A549 (cell line): ENCODE results near the gene CWC25. TPM values are rescaled to one million over a fixed set of nuclear protein-coding genes. Genes with fewer than 3 reads are reported as not detected.

Experiments used
- ATAC-seq, 2 experiments: fragments of 200-7000 bp in 1 of 2; fragments of >200 bp in 1 of 2; cut with Nextera tagmentation in 1 of 2; cut with Tn5 transposase in 1 of 2; 3 replicates each; pipeline versions ENCODE4 v1.8.0 to v1.9.1; 2018 to 2020; ENCODE audit warnings: mild to moderate bottlenecking in 1 of 2, moderate library complexity in 1 of 2
- CTCF ChIA-PET: fragments of 300-600 bp; sonication (Branson Sonifier 250); formaldehyde crosslinking; extraction: SDS; loops from one replicate; lab custom pipeline; 2021; ENCODE audit warnings: antibody characterized with exemption, inconsistent platforms; lab: Yijun Ruan, JAX
- POLR2A ChIA-PET: fragments of 350-600 bp; formaldehyde crosslinking; extraction: SDS; loops from one replicate; lab custom pipeline; 2021; ENCODE audit warnings: antibody characterized with exemption, inconsistent platforms; lab: Yijun Ruan, JAX
- DNase-seq, 2 experiments: peaks; one replicate each; pipeline versions ENCODE4 v3.0.0 to v3.0.0-alpha.2; 2011 to 2016; ENCODE audit warnings: low read depth in 1 of 2, low spot score in 1 of 2
- FAIRE-seq: peaks from 2 replicates; lab custom pipeline; 2011; peaks lifted over from hg19 to GRCh38; lab: Jason Lieb, UNC
- H3K27ac ChIP-seq, 2 experiments: fragments of >200 bp; sonication (Bioruptor Twin); formaldehyde crosslinking; 3 replicates each; pipeline ENCODE4 v1.5.1; 2016 to 2017
- H3K4me1 ChIP-seq: fragments of >200 bp; sonication (Bioruptor Twin); formaldehyde crosslinking; 3 replicates; pipeline ENCODE4 v1.6.1; 2016
- H3K4me2 ChIP-seq: fragments of >200 bp; sonication (Bioruptor Twin); formaldehyde crosslinking; 3 replicates; pipeline ENCODE4 v1.6.1; 2016
- H3K4me3 ChIP-seq: fragments of >200 bp; sonication (Bioruptor Twin); formaldehyde crosslinking; 3 replicates; pipeline ENCODE4 v1.5.1; 2016
- H3K9me3 ChIP-seq: fragments of >200 bp; sonication (Bioruptor Twin); formaldehyde crosslinking; 3 replicates; pipeline ENCODE4 v1.6.1; 2016
- BCL3 ChIP-seq: fragments of >200 bp; sonication (Bioruptor Twin); formaldehyde crosslinking; IDR thresholded peaks from 3 replicates; pipeline ENCODE4 v1.6.1; 2016
- CBX2 ChIP-seq: fragments of 200-600 bp; sonication (generic); IDR thresholded peaks from 2 replicates; pipeline ENCODE4 v1.6.1; 2016; ENCODE audit warnings: low read depth, mild to moderate bottlenecking, borderline replicate concordance
- CBX8 ChIP-seq: fragments of 200-600 bp; sonication (generic); IDR thresholded peaks from 2 replicates; pipeline ENCODE4 v1.6.1; 2016
- CEBPB ChIP-seq, 2 experiments: fragments of >200 bp in 1 of 2; sonication (Bioruptor Twin) in 1 of 2; formaldehyde crosslinking in 1 of 2; IDR thresholded peaks; 2 replicates each; pipeline ENCODE4 v1.6.1; 2012 to 2016
- CHD4 ChIP-seq: fragments of 200-600 bp; sonication (generic); IDR thresholded peaks from 2 replicates; pipeline ENCODE4 v1.6.1; 2016; ENCODE audit warnings: antibody characterized with exemption, mild to moderate bottlenecking, borderline replicate concordance
- CTCF ChIP-seq: fragments of >200 bp; sonication (Bioruptor Twin); formaldehyde crosslinking; IDR thresholded peaks from 3 replicates; pipeline ENCODE4 v1.5.1; 2016
- E2F6 ChIP-seq: IDR thresholded peaks from 2 replicates; pipeline ENCODE4 v1.6.1; 2012; ENCODE audit warnings: low read depth, borderline replicate concordance
- EHF ChIP-seq: fragments of 250-450 bp; sonication (Bioruptor Pico); IDR thresholded peaks from 2 replicates; pipeline ENCODE4 v1.5.0; 2020; ENCODE audit warnings: mild to moderate bottlenecking
- EHMT2 ChIP-seq: fragments of 200-600 bp; sonication (generic); IDR thresholded peaks from 2 replicates; pipeline ENCODE4 v1.6.1; 2016; ENCODE audit warnings: antibody characterized with exemption, low read depth, mild to moderate bottlenecking, moderate library complexity
- ELK1 ChIP-seq: fragments of 150-350 bp; IDR thresholded peaks from 2 replicates; pipeline ENCODE4 v1.6.1; 2014; ENCODE audit warnings: low read depth, mild to moderate bottlenecking, low read length
- FOSL2 ChIP-seq, 2 experiments: fragments of 450-650 bp in 1 of 2; fragments of >200 bp in 1 of 2; sonication (Bioruptor Twin) in 1 of 2; formaldehyde crosslinking; IDR thresholded peaks; 2 replicates each; pipeline versions ENCODE4 v1.5.0 to v1.6.1; 2016 to 2020; ENCODE audit warnings: mild to moderate bottlenecking in 1 of 2, moderate library complexity in 1 of 2
- HES2 ChIP-seq: fragments of >200 bp; sonication (Bioruptor Twin); formaldehyde crosslinking; IDR thresholded peaks from 2 replicates; pipeline ENCODE4 v1.6.1; 2016
- HMGXB4 ChIP-seq: fragments of 250-450 bp; sonication (Bioruptor Pico); IDR thresholded peaks from 2 replicates; pipeline ENCODE4 v1.5.0; 2021; ENCODE audit warnings: mild to moderate bottlenecking, moderate library complexity, borderline replicate concordance
- HOXB5 ChIP-seq: fragments of 250-450 bp; sonication (Bioruptor Pico); IDR thresholded peaks from 2 replicates; pipeline ENCODE4 v1.5.0; 2020; ENCODE audit warnings: mild to moderate bottlenecking, moderate library complexity
- JUNB ChIP-seq: fragments of >200 bp; sonication (Bioruptor Twin); formaldehyde crosslinking; IDR thresholded peaks from 2 replicates; pipeline ENCODE4 v1.6.1; 2016
- MAFK ChIP-seq: fragments of 450-650 bp; IDR thresholded peaks from 2 replicates; pipeline ENCODE4 v1.6.1; 2014; ENCODE audit not compliant: partially characterized antibody
- MAX ChIP-seq: IDR thresholded peaks from 2 replicates; pipeline ENCODE4 v1.6.1; 2012
- RAD21 ChIP-seq, 2 experiments: fragments of >200 bp in 1 of 2; sonication (Bioruptor Twin) in 1 of 2; formaldehyde crosslinking in 1 of 2; IDR thresholded peaks in 1 of 2; conservative IDR thresholded peaks in 1 of 2; 2 replicates in 1 of 2; 3 replicates in 1 of 2; pipeline ENCODE4 v1.6.1; 2012 to 2018; ENCODE audit warnings: inconsistent platforms in 1 of 2
- RARB ChIP-seq: fragments of 250-450 bp; sonication (Bioruptor Pico); IDR thresholded peaks from 2 replicates; pipeline ENCODE4 v1.8.0; 2021; ENCODE audit warnings: mild to moderate bottlenecking, moderate library complexity
- RCOR1 ChIP-seq: fragments of 150-350 bp; IDR thresholded peaks from 2 replicates; pipeline ENCODE4 v1.6.1; 2014; ENCODE audit warnings: antibody characterized with exemption, low read length, low read depth
- RNF2 ChIP-seq: fragments of 200-600 bp; sonication (generic); IDR thresholded peaks from 2 replicates; pipeline ENCODE4 v1.6.1; 2016; ENCODE audit warnings: low read depth, mild to moderate bottlenecking, antibody characterized with exemption, moderate library complexity, borderline replicate concordance
- TP53 ChIP-seq: fragments of 250-450 bp; sonication (Bioruptor Pico); IDR thresholded peaks from 2 replicates; pipeline ENCODE4 v1.5.0; 2021; ENCODE audit warnings: mild to moderate bottlenecking, moderate library complexity
- ZSCAN20 ChIP-seq: fragments of 250-450 bp; sonication (Bioruptor Pico); IDR thresholded peaks from 2 replicates; pipeline ENCODE4 v1.8.0; 2022; ENCODE audit warnings: mild to moderate bottlenecking, moderate library complexity
- WGBS: methylation state at CpG from one replicate; pipeline ENCODE4 v1.1.6; 2017; ENCODE audit errors: missing lambda C conversion rate; 5-methylcytosine and 5-hydroxymethylcytosine counted together
- polyA plus RNA-seq, 4 experiments: library from polyadenylated mRNA; depleted of rRNA in 3 of 4; stranded (reverse); fragments of >200 nt; fragmentation: RNase III in 1 of 4; extraction: RNeasy Plus Mini Kit Qiagen cat#74134 plus additional on column Dnase treatment in 1 of 4; gene quantifications; 2 replicates in 3 of 4; 3 replicates in 1 of 4; pipeline ENCODE4 v1.2.3, GENCODE V29; 2011 to 2017

Gene CWC25
- polyA plus RNA-seq, 2 of the 4 experiments (the other 2 are of a cell fraction) = 23.1 to 34.5 TPM

- CTCF ChIA-PET = interaction anchor here (0.6 to 6.2 kb wide), 14 partner anchors 12 to 559 kb away, joined by 3 to 50 read pairs (median 4); partner anchors contain the start of genes FBXO47 and RPL23
- H3K4me1 ChIP-seq = peaks cover 21% of the 10 kb centered on the region
- peak; percentile 59 to 71 for DNase-seq
Measured at GRCh38 chr17:38867968-38868816, 43.1 kb upstream of the CWC25 start.

GRCh38 chr17:38867179-38867967, 42.3 kb upstream of the CWC25 start:
- peak; percentile 39 for FAIRE-seq
- TF ChIP-seq HMGXB4 (CRISPR knock-in tag) = peak; percentile 96
- peak; percentile 17; the same call in 1 of the 2 replicates for TF ChIP-seq FOSL2 (IDR thresholded peaks at IDR 0.05)
- TF ChIP-seq FOSL2 (CRISPR knock-in tag; IDR thresholded peaks at IDR 0.05) = no peak
- peak; percentile 50; the same call in 1 of the 2 replicates for TF ChIP-seq CHD4
- TF ChIP-seq BCL3 = no peak
- TF ChIP-seq CBX8 = no peak
- TF ChIP-seq HOXB5 (CRISPR knock-in tag) = peak; percentile 74; the same call in 1 of the 2 replicates
- TF ChIP-seq ELK1 = no peak
- TF ChIP-seq CTCF = peak; percentile 3; the same call in 1 of the 3 replicates
- no peak for TF ChIP-seq RCOR1
- TF ChIP-seq MAFK = peak; percentile 100
- 0 out of 2 replicates have a peak, but pooled peaks have one; percentile 52 for TF ChIP-seq RARB (CRISPR knock-in tag)
- no peak for TF ChIP-seq TP53
- TF ChIP-seq E2F6 = 0 out of 2 replicates have a peak, but pooled peaks have one; percentile 12
- peak in 1 of 2 experiments; percentile 18; a peak in 1 of 5 replicates for TF ChIP-seq RAD21 (conservative IDR thresholded peaks at IDR 0.05 in 1 of 2, IDR thresholded peaks at IDR 0.05 in 1 of 2)

More at GRCh38 chr17:38867968-38868816, 43.1 kb upstream of the CWC25 start:
- POLR2A ChIA-PET = interaction anchor here (0.6 to 6.5 kb wide), 6 partner anchors 15 to 595 kb away, joined by 3 to 83 read pairs (median 6); partner anchors contain the start of genes PSMB3 and RPL23
- peak overlapping the region; percentile 98 for H3K27ac ChIP-seq
- 7% methylated on average over 25 of the region's 25 CpGs for WGBS
- peak overlapping the region; percentile 94 for H3K4me3 ChIP-seq
- ATAC-seq (peak in 1 of 2 experiments; percentile 8; a peak in 3 of 6 replicates), FAIRE-seq (no peak)
- no peaks in the 10 kb centered on the region for H3K9me3 ChIP-seq
- peak overlapping the region; percentile 78 for H3K4me2 ChIP-seq
- TF ChIP-seq EHMT2 (no peak), HES2 (no peak), JUNB (no peak), E2F6 (peak; percentile 16; the same call in 1 of the 2 replicates), MAX (0 out of 2 replicates have a peak, but pooled peaks have one; percentile 22), RARB (CRISPR knock-in tag) (no peak), RNF2 (no peak), CBX2 (no peak), ZSCAN20 (CRISPR knock-in tag) (no peak), FOSL2 (IDR thresholded peaks at IDR 0.05) (no peak), FOSL2 (CRISPR knock-in tag; IDR thresholded peaks at IDR 0.05) (0 out of 2 replicates have a peak, but pooled peaks have one; percentile 13), EHF (CRISPR knock-in tag) (no peak), CEBPB (IDR thresholded peaks at IDR 0.05) (0 out of 4 replicates have a peak, but pooled peaks of 1 of the 2 experiments have one; percentile 19)

More at GRCh38 chr17:38867179-38867967, 42.3 kb upstream of the CWC25 start:
- DNase-seq = peak; percentile 63 to 87
- peak overlapping the region; percentile 94 for H3K4me3 ChIP-seq
- peak overlapping the region; percentile 98 for H3K27ac ChIP-seq
- ChIA-PET CTCF (interaction anchor here (0.9 to 2.2 kb wide), 10 partner anchors 10 to 286 kb away, joined by 3 to 9 read pairs (median 3); partner anchors contain the start of gene RPL23), POLR2A (interaction anchor here (1.4 to 6.5 kb wide), 2 partner anchors 14 to 287 kb away, joined by 3 to 83 read pairs; partner anchors contain the start of gene RPL23)
- no peaks in the 10 kb centered on the region for H3K9me3 ChIP-seq
- 8% methylated on average over 30 of the region's 31 CpGs for WGBS
- peaks cover 16% of the 10 kb centered on the region for H3K4me1 ChIP-seq
- ATAC-seq = peak; percentile 2; a peak in 3 of 6 replicates
- peak overlapping the region; percentile 78 for H3K4me2 ChIP-seq
